ENCODE data around the gene SMC1A. TPM values are rescaled to one million over a fixed set of nuclear protein-coding genes. Genes with fewer than 3 reads are reported as not detected.

SMC1A gene
- polyA plus RNA-seq, 1 donor (not counting 4 experiments of a cell fraction or from before 2014, with no cell fraction given), result 24.2 TPM

DNA sequence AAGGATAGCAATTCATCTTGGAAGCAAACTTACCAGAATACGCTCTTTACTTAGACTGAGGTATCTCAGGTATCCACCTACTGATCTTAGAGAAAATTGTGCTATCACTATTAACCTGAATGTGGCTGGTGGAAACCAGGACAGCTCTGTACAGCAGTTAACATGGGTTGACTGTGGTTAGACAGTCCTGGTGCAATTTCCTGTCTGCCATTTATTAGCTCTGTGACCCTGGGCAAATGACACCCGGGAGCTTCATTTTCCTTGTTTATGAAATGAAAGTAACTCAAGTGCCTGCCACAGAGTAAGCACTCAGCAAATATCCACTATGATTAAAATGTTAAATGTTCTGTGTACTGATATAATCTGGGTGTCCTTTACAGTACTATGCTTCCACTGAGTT, 60.0 kb downstream of the SMC1A start:
- H3K4me1 ChIP-seq (ENCODE audit: control insufficient read depth, extremely low read depth, insufficient read depth, low read length), result no peaks in the 10 kb centered on the region

GRCh38 chrX:53357799-53358530, 64.5 kb downstream of the SMC1A start:
- FAIRE-seq (no peak), DNase-seq (ENCODE audit: low read depth, low spot score) (no peak)
- no peaks in the 10 kb centered on the region for H3K9me1 ChIP-seq (ENCODE audit: control insufficient read depth, extremely low read depth, insufficient read depth, low read length)
- no peaks in the 10 kb centered on the region for H4K20me1 ChIP-seq (ENCODE audit: control insufficient read depth, extremely low read depth, insufficient read depth, low read length)
- H3K27ac ChIP-seq (ENCODE audit: control insufficient read depth, insufficient read depth, low read length), result no peak overlapping the region
- no peaks in the 10 kb centered on the region for H3K36me3 ChIP-seq (ENCODE audit: control insufficient read depth in 2 of 2, extremely low read depth in 1 of 2, insufficient read depth in 2 of 2, low read length in 2 of 2)
- no peak overlapping the region for H2AFZ ChIP-seq (ENCODE audit: control insufficient read depth, low read length)
- no peaks in the 10 kb centered on the region for H3K79me2 ChIP-seq (ENCODE audit: control insufficient read depth, insufficient read depth, low read length)
- H3K9me3 ChIP-seq (ENCODE audit: control insufficient read depth, low read depth, low read length), result no peaks in the 10 kb centered on the region
- dilution Hi-C loops (cut with MboI; ENCODE audit: extremely low pct_ligation_motif_present, low sequenced_read_pairs), result no loop called here
- no peak overlapping the region for H3K4me2 ChIP-seq (ENCODE audit: control insufficient read depth, extremely low read depth, insufficient read depth, low read depth, low read length)
- TF ChIP-seq, protein P1, sequence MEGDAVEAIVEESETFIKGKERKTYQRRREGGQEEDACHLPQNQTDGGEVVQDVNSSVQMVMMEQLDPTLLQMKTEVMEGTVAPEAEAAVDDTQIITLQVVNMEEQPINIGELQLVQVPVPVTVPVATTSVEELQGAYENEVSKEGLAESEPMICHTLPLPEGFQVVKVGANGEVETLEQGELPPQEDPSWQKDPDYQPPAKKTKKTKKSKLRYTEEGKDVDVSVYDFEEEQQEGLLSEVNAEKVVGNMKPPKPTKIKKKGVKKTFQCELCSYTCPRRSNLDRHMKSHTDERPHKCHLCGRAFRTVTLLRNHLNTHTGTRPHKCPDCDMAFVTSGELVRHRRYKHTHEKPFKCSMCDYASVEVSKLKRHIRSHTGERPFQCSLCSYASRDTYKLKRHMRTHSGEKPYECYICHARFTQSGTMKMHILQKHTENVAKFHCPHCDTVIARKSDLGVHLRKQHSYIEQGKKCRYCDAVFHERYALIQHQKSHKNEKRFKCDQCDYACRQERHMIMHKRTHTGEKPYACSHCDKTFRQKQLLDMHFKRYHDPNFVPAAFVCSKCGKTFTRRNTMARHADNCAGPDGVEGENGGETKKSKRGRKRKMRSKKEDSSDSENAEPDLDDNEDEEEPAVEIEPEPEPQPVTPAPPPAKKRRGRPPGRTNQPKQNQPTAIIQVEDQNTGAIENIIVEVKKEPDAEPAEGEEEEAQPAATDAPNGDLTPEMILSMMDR (optimal IDR thresholded peaks at IDR 0.05 in 1 of 3, IDR thresholded peaks at IDR 0.05 in 1 of 3, conservative IDR thresholded peaks at IDR 0.05 in 1 of 3; ENCODE audit: extremely low read depth in 1 of 3, insufficient read depth in 2 of 3, low read length in 3 of 3), result no peak
- no peak for TF ChIP-seq EZH2 (IDR thresholded peaks at IDR 0.05; ENCODE audit: low read length)
- no peak overlapping the region for H3K9ac ChIP-seq (ENCODE audit: control insufficient read depth, extremely low read depth, insufficient read depth, low read length)
- no peak overlapping the region for H3K4me3 ChIP-seq (ENCODE audit: control insufficient read depth in 2 of 3, extremely low read depth in 1 of 3, insufficient read depth in 2 of 3, low read depth in 1 of 3, low read length in 3 of 3)
- no peaks in the 10 kb centered on the region for H3K4me1 ChIP-seq (ENCODE audit: control insufficient read depth, extremely low read depth, insufficient read depth, low read length)
- H3K27me3 ChIP-seq (ENCODE audit: control insufficient read depth, extremely low read depth, insufficient read depth, low read length), result no peaks in the 10 kb centered on the region

More for the DNA sequence above, 60.0 kb downstream of the SMC1A start:
- no peak for DNase-seq (ENCODE audit: low read depth, low spot score)
- Histone ChIP-seq H3K27me3 (ENCODE audit: control insufficient read depth, extremely low read depth, insufficient read depth, low read length) (no peaks in the 10 kb centered on the region), H3K27ac (ENCODE audit: control insufficient read depth, insufficient read depth, low read length) (no peak overlapping the region), H3K36me3 (ENCODE audit: control insufficient read depth in 2 of 2, extremely low read depth in 1 of 2, insufficient read depth in 2 of 2, low read length in 2 of 2) (no peaks in the 10 kb centered on the region), H3K9me3 (ENCODE audit: control insufficient read depth, low read depth, low read length) (no peaks in the 10 kb centered on the region), H4K20me1 (ENCODE audit: control insufficient read depth, extremely low read depth, insufficient read depth, low read length) (no peaks in the 10 kb centered on the region), H3K4me2 (ENCODE audit: control insufficient read depth, extremely low read depth, insufficient read depth, low read depth, low read length) (no peak overlapping the region), H3K79me2 (ENCODE audit: control insufficient read depth, insufficient read depth, low read length) (no peaks in the 10 kb centered on the region), H3K4me3 (ENCODE audit: control insufficient read depth in 2 of 3, extremely low read depth in 1 of 3, insufficient read depth in 2 of 3, low read depth in 1 of 3, low read length in 3 of 3) (no peak overlapping the region), H3K9ac (ENCODE audit: control insufficient read depth, extremely low read depth, insufficient read depth, low read length) (no peak overlapping the region), H3K9me1 (ENCODE audit: control insufficient read depth, extremely low read depth, insufficient read depth, low read length) (no peaks in the 10 kb centered on the region), H2AFZ (ENCODE audit: control insufficient read depth, low read length) (no peak overlapping the region)
- no peak for FAIRE-seq
- TF ChIP-seq, protein P1 (optimal IDR thresholded peaks at IDR 0.05 in 1 of 3, IDR thresholded peaks at IDR 0.05 in 1 of 3, conservative IDR thresholded peaks at IDR 0.05 in 1 of 3; ENCODE audit: extremely low read depth in 1 of 3, insufficient read depth in 2 of 3, low read length in 3 of 3), result no peak
- no peak for TF ChIP-seq EZH2 (IDR thresholded peaks at IDR 0.05; ENCODE audit: low read length)
- dilution Hi-C loops (cut with MboI; ENCODE audit: extremely low pct_ligation_motif_present, low sequenced_read_pairs), result no loop called here

Measured in keratinocyte (primary cell).